Activated B cell treated with CpG ODN at 0.5 μM for 24 hours (primary cell): ENCODE measurements around the gene KRT86. TPM values are rescaled to one million over a fixed set of nuclear protein-coding genes. Genes with fewer than 3 reads are reported as not detected.
"Not testable (repeated sequence)": the region's sequence is repeated elsewhere in the genome, so short reads cannot be mapped to it uniquely, and the experiment has no call there.

Source experiments
- ATAC-seq: fragments of 200-7000 bp; cut with Tn5 transposase; one replicate; pipeline ENCODE4 v1.10.0; 2021; ENCODE audit warnings: low read depth, mild to moderate bottlenecking, moderate library complexity
- CTCF ChIA-PET: fragments of 350-600 bp; sonication (Branson Sonifier 250); formaldehyde crosslinking; loops from one replicate; lab custom pipeline; 2021; ENCODE audit warnings: antibody characterized with exemption; lab: Charles Lee
- POLR2A ChIA-PET: fragments of 350-600 bp; sonication (Branson Sonifier 250); formaldehyde crosslinking; loops from one replicate; lab custom pipeline; 2021; ENCODE audit warnings: antibody characterized with exemption; lab: Charles Lee
- DNase-seq: peaks from one replicate; pipeline ENCODE4 v3.0.0; 2022
- H3K27ac Mint-ChIP-seq: one replicate; pipeline ENCODE4 v1.8.0; 2020; ENCODE audit warnings: mixed read lengths
- H3K27me3 Mint-ChIP-seq: one replicate; pipeline ENCODE4 v1.8.0; 2021; ENCODE audit warnings: mixed read lengths
- H3K36me3 Mint-ChIP-seq: one replicate; pipeline ENCODE4 v1.8.0; 2021; ENCODE audit warnings: low read depth, mixed read lengths
- H3K4me1 Mint-ChIP-seq: one replicate; pipeline ENCODE4 v1.8.0; 2021; ENCODE audit warnings: mixed read lengths
- H3K4me3 Mint-ChIP-seq: one replicate; pipeline ENCODE4 v1.8.0; 2020; ENCODE audit warnings: mild to moderate bottlenecking, mixed read lengths
- H3K9me3 Mint-ChIP-seq: one replicate; pipeline ENCODE4 v1.8.0; 2020; ENCODE audit warnings: mixed read lengths
- intact Hi-C: fragments of 100-400 bp; cut with micrococcal nuclease; formaldehyde crosslinking; loops from one replicate; pipeline ENCODE4 v1.15.1; 2024
- total RNA-seq: library from RNA; stranded (reverse); gene quantifications from 2 replicates; pipeline ENCODE4 v1.2.3, GENCODE V29; 2022
- TF ChIP-seq, protein P1 (sequence below): fragments of 200-600 bp; IDR thresholded peaks from one replicate; pipeline ENCODE4 v1.8.0; 2022; ENCODE audit warnings: antibody characterized with exemption, mild to moderate bottlenecking

Gene KRT86
- total RNA-seq, 1 donor from 2014 or later, result not detected

- TF ChIP-seq, protein P1, sequence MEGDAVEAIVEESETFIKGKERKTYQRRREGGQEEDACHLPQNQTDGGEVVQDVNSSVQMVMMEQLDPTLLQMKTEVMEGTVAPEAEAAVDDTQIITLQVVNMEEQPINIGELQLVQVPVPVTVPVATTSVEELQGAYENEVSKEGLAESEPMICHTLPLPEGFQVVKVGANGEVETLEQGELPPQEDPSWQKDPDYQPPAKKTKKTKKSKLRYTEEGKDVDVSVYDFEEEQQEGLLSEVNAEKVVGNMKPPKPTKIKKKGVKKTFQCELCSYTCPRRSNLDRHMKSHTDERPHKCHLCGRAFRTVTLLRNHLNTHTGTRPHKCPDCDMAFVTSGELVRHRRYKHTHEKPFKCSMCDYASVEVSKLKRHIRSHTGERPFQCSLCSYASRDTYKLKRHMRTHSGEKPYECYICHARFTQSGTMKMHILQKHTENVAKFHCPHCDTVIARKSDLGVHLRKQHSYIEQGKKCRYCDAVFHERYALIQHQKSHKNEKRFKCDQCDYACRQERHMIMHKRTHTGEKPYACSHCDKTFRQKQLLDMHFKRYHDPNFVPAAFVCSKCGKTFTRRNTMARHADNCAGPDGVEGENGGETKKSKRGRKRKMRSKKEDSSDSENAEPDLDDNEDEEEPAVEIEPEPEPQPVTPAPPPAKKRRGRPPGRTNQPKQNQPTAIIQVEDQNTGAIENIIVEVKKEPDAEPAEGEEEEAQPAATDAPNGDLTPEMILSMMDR, result no peak
Measured at GRCh38 chr12:52298677-52299190, 24.3 kb downstream of the KRT86 start.

GRCh38 chr12:52300796-52301691, 26.6 kb downstream of the KRT86 start:
- ChIA-PET CTCF (no interaction called here), POLR2A (no interaction called here)
- ATAC-seq (no peak), DNase-seq (no peak)
- intact Hi-C loops, result no loop called here
- H3K27me3 Mint-ChIP-seq, result peaks cover 9% of the 10 kb centered on the region
- peaks cover 2% of the 10 kb centered on the region for H3K4me1 Mint-ChIP-seq
- no peaks in the 10 kb centered on the region for H3K36me3 Mint-ChIP-seq
- no peak overlapping the region for H3K4me3 Mint-ChIP-seq
- TF ChIP-seq, protein P1, result no peak
- no peak overlapping the region for H3K27ac Mint-ChIP-seq
- no peaks in the 10 kb centered on the region for H3K9me3 Mint-ChIP-seq

More at GRCh38 chr12:52298677-52299190, 24.3 kb downstream of the KRT86 start:
- ChIA-PET POLR2A (no interaction called here), CTCF (interaction anchor here (1.3 kb wide), 1 partner anchor 19 kb away, joined by 3 read pairs; no protein-coding TSS in a partner anchor)
- intact Hi-C loops, result no loop called here
- no peaks in the 10 kb centered on the region for H3K4me1 Mint-ChIP-seq
- peaks cover 18% of the 10 kb centered on the region for H3K27me3 Mint-ChIP-seq
- no peak overlapping the region for H3K4me3 Mint-ChIP-seq
- no peak for DNase-seq
- ATAC-seq, result no peak
- no peaks in the 10 kb centered on the region for H3K36me3 Mint-ChIP-seq
- no peaks in the 10 kb centered on the region for H3K9me3 Mint-ChIP-seq
- no peak overlapping the region for H3K27ac Mint-ChIP-seq

DNA sequence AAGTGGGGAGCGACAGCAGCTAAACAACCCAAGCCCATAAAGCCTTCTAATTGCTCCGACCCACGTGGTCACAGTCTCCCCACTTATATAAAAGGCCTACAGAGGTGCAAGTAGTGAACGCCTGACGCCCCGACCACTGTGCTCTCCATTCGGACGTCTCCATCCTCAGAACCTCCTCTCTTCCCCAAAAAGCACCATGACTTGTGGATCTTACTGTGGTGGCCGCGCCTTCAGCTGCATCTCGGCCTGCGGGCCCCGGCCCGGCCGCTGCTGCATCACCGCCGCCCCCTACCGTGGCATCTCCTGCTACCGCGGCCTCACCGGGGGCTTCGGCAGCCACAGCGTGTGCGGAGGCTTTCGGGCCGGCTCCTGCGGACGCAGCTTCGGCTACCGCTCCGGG, 27.3 kb downstream of the KRT86 start:
- POLR2A ChIA-PET, H3K36me3 Mint-ChIP-seq, ATAC-seq, H3K4me3 Mint-ChIP-seq, H3K4me1 Mint-ChIP-seq, DNase-seq, H3K27ac Mint-ChIP-seq, intact Hi-C loops, CTCF ChIA-PET, H3K9me3 Mint-ChIP-seq: not testable (repeated sequence)
- peaks cover 13% of the 10 kb centered on the region for H3K27me3 Mint-ChIP-seq

DNA sequence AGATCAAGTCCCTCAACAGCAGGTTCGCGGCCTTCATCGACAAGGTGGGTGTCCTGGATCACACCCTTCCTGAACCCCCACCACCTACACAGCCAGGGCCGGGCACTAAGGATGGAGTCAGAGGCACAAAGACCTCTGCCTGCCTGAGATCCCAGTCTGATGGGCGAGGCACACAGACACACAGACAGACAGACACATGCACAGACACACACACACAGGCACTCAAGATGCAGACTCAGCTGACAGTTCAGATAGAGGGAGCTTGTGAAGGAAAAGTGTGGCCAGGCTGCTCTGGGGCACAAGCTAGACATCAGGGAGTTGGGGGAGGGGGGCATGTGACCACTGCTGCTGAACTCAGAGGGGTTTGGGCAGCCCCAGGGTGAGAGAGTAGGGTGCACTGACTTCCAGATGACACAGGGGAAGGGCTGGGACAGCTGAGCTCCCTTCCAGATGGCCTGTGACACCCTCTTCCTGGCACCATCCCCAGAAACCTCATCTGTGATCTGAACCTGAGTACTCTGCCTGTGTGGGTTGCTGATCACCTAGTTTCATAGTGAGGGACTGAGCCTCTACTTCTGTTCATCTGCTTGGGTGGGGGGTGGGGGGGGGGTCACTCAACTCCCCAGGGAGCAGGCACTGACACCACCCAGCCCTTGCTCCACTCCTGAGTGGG, 27.9 kb downstream of the KRT86 start:
- ATAC-seq, H3K4me3 Mint-ChIP-seq, H3K36me3 Mint-ChIP-seq, DNase-seq, H3K27ac Mint-ChIP-seq, H3K4me1 Mint-ChIP-seq, CTCF ChIA-PET, H3K9me3 Mint-ChIP-seq, POLR2A ChIA-PET, intact Hi-C loops: not testable (repeated sequence)
- H3K27me3 Mint-ChIP-seq, result peaks cover 14% of the 10 kb centered on the region

DNA sequence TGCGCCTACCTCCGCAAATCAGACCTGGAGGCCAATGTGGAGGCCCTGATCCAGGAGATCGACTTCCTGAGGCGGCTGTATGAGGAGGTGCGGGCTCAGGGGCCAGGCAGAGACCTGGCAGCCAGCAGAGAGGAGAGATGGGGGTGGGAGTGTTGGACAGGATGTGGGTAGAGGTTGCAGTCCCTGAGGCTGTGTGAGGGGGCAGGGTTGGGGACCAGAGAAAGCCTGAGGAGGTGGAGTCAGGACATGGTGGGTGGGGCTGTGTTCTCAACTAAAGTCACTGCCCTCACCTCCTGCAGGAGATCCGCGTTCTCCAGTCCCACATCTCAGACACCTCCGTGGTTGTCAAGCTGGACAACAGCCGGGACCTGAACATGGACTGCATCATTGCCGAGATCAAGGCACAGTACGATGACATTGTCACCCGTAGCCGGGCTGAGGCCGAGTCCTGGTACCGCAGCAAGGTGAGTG, 30.5 kb downstream of the KRT86 start:
- CTCF ChIA-PET, H3K9me3 Mint-ChIP-seq, H3K4me3 Mint-ChIP-seq, DNase-seq, H3K4me1 Mint-ChIP-seq, H3K27ac Mint-ChIP-seq, intact Hi-C loops, H3K36me3 Mint-ChIP-seq, POLR2A ChIA-PET: not testable (repeated sequence)
- peak; percentile 31 for ATAC-seq
- H3K27me3 Mint-ChIP-seq, result peaks cover 34% of the 10 kb centered on the region

GRCh38 chr12:52305921-52306705, 31.7 kb downstream of the KRT86 start:
- TF ChIP-seq, protein P1, result no peak
- Mint-ChIP-seq H3K27ac (no peak overlapping the region), H3K27me3 (peaks cover 39% of the 10 kb centered on the region)

More at GRCh38 chr12:52305921-52306705, 31.7 kb downstream of the KRT86 start:
- no peak for ATAC-seq
- H3K4me3 Mint-ChIP-seq, result no peak overlapping the region
- ChIA-PET POLR2A (no interaction called here), CTCF (no interaction called here)
- H3K9me3 Mint-ChIP-seq, result no peaks in the 10 kb centered on the region
- no peak for DNase-seq
- no peaks in the 10 kb centered on the region for H3K36me3 Mint-ChIP-seq
- intact Hi-C loops, result no loop called here
- H3K4me1 Mint-ChIP-seq, result peaks cover 4% of the 10 kb centered on the region
